ENCODE data around the gene PPARD. TPM values are rescaled to one million over a fixed set of nuclear protein-coding genes. Genes with fewer than 3 reads are reported as not detected.
A peak's percentile ranks its signal among the peaks of the same experiment; 100 is the strongest.

PPARD gene
- total RNA-seq, 2 donors from 2014 or later: 10.9 to 11.5 TPM

- H3K9ac ChIP-seq (ENCODE audit: extremely low read depth, low read length, poor library complexity, severe bottlenecking): no peak overlapping the region
- no peak overlapping the region for H3K27ac ChIP-seq (ENCODE audit: low read depth, low read length)
- Mint-ChIP-seq H3K9me3 (no peaks in the 10 kb centered on the region), H3K27ac (no peak overlapping the region), H3K27me3 (ENCODE audit: insufficient read depth) (peaks cover 8% of the 10 kb centered on the region), H3K36me3 (ENCODE audit: low read depth) (peaks cover 37% of the 10 kb centered on the region), H3K4me3 (no peak overlapping the region), H3K4me1 (peaks cover 16% of the 10 kb centered on the region)
- DNase-seq: peak; percentile 50
- H3K9me3 ChIP-seq (ENCODE audit: control insufficient read depth, low read length): no peaks in the 10 kb centered on the region
- TF ChIP-seq CTCF (conservative IDR thresholded peaks at IDR 0.05): peak; percentile 44
- H3K27me3 ChIP-seq (ENCODE audit: control insufficient read depth, insufficient read depth, low read length, poor library complexity, severe bottlenecking): no peaks in the 10 kb centered on the region
- H3K4me1 ChIP-seq (ENCODE audit: control insufficient read depth, insufficient read depth, low read length): peaks cover 6% of the 10 kb centered on the region
- peaks cover 25% of the 10 kb centered on the region for H3K36me3 ChIP-seq (ENCODE audit: control insufficient read depth, insufficient read depth, low read length)
- H3K4me3 ChIP-seq (ENCODE audit: low read length): no peak overlapping the region
- 84 to 93% methylated on average over 2 to 4 of the region's 4 CpGs for WGBS, 2 experiments (ENCODE audit: insufficient coverage in 1 of 2, insufficient read length in 1 of 2)
These were observed 115.5 kb downstream of the PPARD start for GRCh38 chr6:35457907-35458306.

GRCh38 chr6:35461270-35461669 lies 118.9 kb downstream of the PPARD start:
- no peak overlapping the region for H3K4me3 ChIP-seq (ENCODE audit: low read length)
- no peaks in the 10 kb centered on the region for H3K9me3 ChIP-seq (ENCODE audit: control insufficient read depth, low read length)
- H3K9me3 Mint-ChIP-seq: no peaks in the 10 kb centered on the region
- no peak overlapping the region for H3K27ac ChIP-seq (ENCODE audit: low read depth, low read length)
- no peak overlapping the region for H3K27ac Mint-ChIP-seq
- 79 to 90% methylated on average over 2 to 3 of the region's 3 CpGs for WGBS, 2 experiments (ENCODE audit: insufficient coverage in 1 of 2, insufficient read length in 1 of 2)
- DNase-seq: no peak
- H3K4me1 Mint-ChIP-seq: peaks cover 7% of the 10 kb centered on the region
- H3K27me3 Mint-ChIP-seq (ENCODE audit: insufficient read depth): no peaks in the 10 kb centered on the region
- no peak overlapping the region for H3K4me3 Mint-ChIP-seq
- peaks cover 36% of the 10 kb centered on the region for H3K36me3 ChIP-seq (ENCODE audit: control insufficient read depth, insufficient read depth, low read length)
- H3K27me3 ChIP-seq (ENCODE audit: control insufficient read depth, insufficient read depth, low read length, poor library complexity, severe bottlenecking): no peaks in the 10 kb centered on the region
- no peak for TF ChIP-seq CTCF (conservative IDR thresholded peaks at IDR 0.05)
- H3K4me1 ChIP-seq (ENCODE audit: control insufficient read depth, insufficient read depth, low read length): no peaks in the 10 kb centered on the region
- H3K36me3 Mint-ChIP-seq (ENCODE audit: low read depth): peaks cover 48% of the 10 kb centered on the region
- no peak overlapping the region for H3K9ac ChIP-seq (ENCODE audit: extremely low read depth, low read length, poor library complexity, severe bottlenecking)

GRCh38 chr6:35463292-35463691 lies 120.9 kb downstream of the PPARD start:
- H3K27ac Mint-ChIP-seq: no peak overlapping the region

More at GRCh38 chr6:35463292-35463691, 120.9 kb downstream of the PPARD start:
- no peak for TF ChIP-seq CTCF (conservative IDR thresholded peaks at IDR 0.05)
- H3K9ac ChIP-seq (ENCODE audit: extremely low read depth, low read length, poor library complexity, severe bottlenecking): no peak overlapping the region
- Mint-ChIP-seq H3K36me3 (ENCODE audit: low read depth) (peaks cover 54% of the 10 kb centered on the region), H3K4me3 (no peak overlapping the region), H3K4me1 (peaks cover under 1% of the 10 kb centered on the region), H3K9me3 (no peaks in the 10 kb centered on the region), H3K27me3 (ENCODE audit: insufficient read depth) (no peaks in the 10 kb centered on the region)
- no peak for DNase-seq
- no peak overlapping the region for H3K27ac ChIP-seq (ENCODE audit: low read depth, low read length)
- peaks cover 41% of the 10 kb centered on the region for H3K36me3 ChIP-seq (ENCODE audit: control insufficient read depth, insufficient read depth, low read length)
- WGBS, 2 experiments (ENCODE audit: insufficient coverage in 1 of 2, insufficient read length in 1 of 2): 94 to 100% methylated on average over 2 to 4 of the region's 4 CpGs
- H3K27me3 ChIP-seq (ENCODE audit: control insufficient read depth, insufficient read depth, low read length, poor library complexity, severe bottlenecking): no peaks in the 10 kb centered on the region
- H3K9me3 ChIP-seq (ENCODE audit: control insufficient read depth, low read length): no peaks in the 10 kb centered on the region
- H3K4me1 ChIP-seq (ENCODE audit: control insufficient read depth, insufficient read depth, low read length): no peaks in the 10 kb centered on the region
- no peak overlapping the region for H3K4me3 ChIP-seq (ENCODE audit: low read length)
